HEK293T (cell line): ENCODE results near the gene NUCB1.
"Not testable (repeated sequence)": the region's sequence is repeated elsewhere in the genome, so short reads cannot be mapped to it uniquely, and the experiment has no call there.

Experiments
- CTCF ChIA-PET: fragments of 350-600 bp; formaldehyde crosslinking; extraction: SDS; loops from one replicate; lab custom pipeline; 2021; ENCODE audit warnings: antibody characterized with exemption, inconsistent platforms; lab: Yijun Ruan, JAX
- POLR2A ChIA-PET: fragments of 350-600 bp; formaldehyde crosslinking; extraction: SDS; loops from one replicate; lab custom pipeline; 2020; ENCODE audit warnings: antibody characterized with exemption, inconsistent platforms; lab: Yijun Ruan, JAX
- DNase-seq: peaks from one replicate; pipeline ENCODE4 v3.0.0; 2012; ENCODE audit warnings: mixed read lengths; ENCODE audit errors: extremely low spot score
- ARNT ChIP-seq: fragments of 450-650 bp; IDR thresholded peaks from 2 replicates; pipeline ENCODE4 v1.6.1; 2017; ENCODE audit warnings: mild to moderate bottlenecking
- BHLHE40 ChIP-seq: fragments of 450-650 bp; IDR thresholded peaks from 2 replicates; pipeline ENCODE4 v1.6.1; 2016; ENCODE audit warnings: mild to moderate bottlenecking, moderate library complexity, borderline replicate concordance
- CTBP1 ChIP-seq: fragments of 450-650 bp; IDR thresholded peaks from 2 replicates; pipeline ENCODE4 v1.6.1; 2016; ENCODE audit warnings: borderline replicate concordance
- ELF4 ChIP-seq: fragments of 450-650 bp; IDR thresholded peaks from 2 replicates; pipeline ENCODE4 v1.6.1; 2017; ENCODE audit warnings: antibody characterized with exemption
- FOXA1 ChIP-seq: fragments of 450-650 bp; IDR thresholded peaks from 2 replicates; pipeline ENCODE4 v1.6.1; 2016; ENCODE audit warnings: mild to moderate bottlenecking
- FOXK2 ChIP-seq: fragments of 450-650 bp; IDR thresholded peaks from 2 replicates; pipeline ENCODE4 v1.6.1; 2016; ENCODE audit warnings: mild to moderate bottlenecking
- FOXM1 ChIP-seq: fragments of 450-650 bp; IDR thresholded peaks from 2 replicates; pipeline ENCODE4 v1.6.1; 2017; ENCODE audit warnings: mild to moderate bottlenecking, borderline replicate concordance
- HDGF ChIP-seq: fragments of 450-650 bp; IDR thresholded peaks from 2 replicates; pipeline ENCODE4 v1.6.1; 2017; ENCODE audit warnings: antibody characterized with exemption, borderline replicate concordance
- L3MBTL2 ChIP-seq: fragments of 450-650 bp; conservative IDR thresholded peaks from 2 replicates; pipeline ENCODE4 v1.6.1; 2016; ENCODE audit warnings: mild to moderate bottlenecking
- LEF1 ChIP-seq: fragments of 450-650 bp; IDR thresholded peaks from 2 replicates; pipeline ENCODE4 v1.6.1; 2017; ENCODE audit warnings: mild to moderate bottlenecking, borderline replicate concordance
- NFRKB ChIP-seq: fragments of 450-650 bp; IDR thresholded peaks from 2 replicates; pipeline ENCODE4 v1.6.1; 2016; ENCODE audit warnings: mild to moderate bottlenecking, moderate library complexity
- PKNOX1 ChIP-seq: fragments of 450-650 bp; IDR thresholded peaks from 2 replicates; pipeline ENCODE4 v1.6.1; 2016
- SP1 ChIP-seq: fragments of 450-650 bp; IDR thresholded peaks from 2 replicates; pipeline ENCODE4 v1.6.1; 2017
- SUZ12 ChIP-seq: fragments of 450-650 bp; IDR thresholded peaks from 2 replicates; pipeline ENCODE4 v1.6.1; 2016; ENCODE audit warnings: mild to moderate bottlenecking
- TARDBP ChIP-seq: fragments of 450-650 bp; IDR thresholded peaks from 2 replicates; pipeline ENCODE4 v1.6.1; 2016
- ZNF384 ChIP-seq: fragments of 450-650 bp; IDR thresholded peaks from 2 replicates; pipeline ENCODE4 v1.6.1; 2016

Gene NUCB1

DNA sequence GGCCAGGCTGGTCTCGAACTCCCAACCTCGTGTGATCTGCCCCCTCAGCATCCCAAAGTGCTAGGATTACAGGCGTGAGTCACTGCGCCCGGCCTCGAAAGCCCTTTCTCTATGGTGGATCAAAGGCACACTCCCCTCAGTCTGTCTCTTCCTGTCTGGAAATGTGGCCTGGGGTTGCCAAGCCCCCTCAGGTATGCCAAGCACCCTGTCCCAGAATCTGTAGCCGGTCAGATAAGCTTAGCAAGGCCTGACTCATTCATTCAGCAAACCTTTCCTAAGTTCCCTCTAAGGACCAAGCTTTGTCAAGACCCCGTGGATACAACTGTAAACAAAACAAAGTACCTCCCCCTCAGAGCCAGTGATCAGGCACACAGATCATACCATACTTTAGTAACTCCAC is 14.1 kb downstream of the NUCB1 start:
- no peak for DNase-seq
- ChIA-PET POLR2A (no interaction called here), CTCF (no interaction called here)
- TF ChIP-seq ELF4 (no peak), NFRKB (no peak), ZNF384 (no peak), LEF1 (no peak), BHLHE40 (no peak), FOXA1 (no peak), TARDBP (no peak), HDGF (no peak), FOXM1 (no peak), SUZ12 (no peak), CTBP1 (no peak), PKNOX1 (no peak), L3MBTL2 (no peak), ARNT (no peak), FOXK2 (no peak), SP1 (no peak)

DNA sequence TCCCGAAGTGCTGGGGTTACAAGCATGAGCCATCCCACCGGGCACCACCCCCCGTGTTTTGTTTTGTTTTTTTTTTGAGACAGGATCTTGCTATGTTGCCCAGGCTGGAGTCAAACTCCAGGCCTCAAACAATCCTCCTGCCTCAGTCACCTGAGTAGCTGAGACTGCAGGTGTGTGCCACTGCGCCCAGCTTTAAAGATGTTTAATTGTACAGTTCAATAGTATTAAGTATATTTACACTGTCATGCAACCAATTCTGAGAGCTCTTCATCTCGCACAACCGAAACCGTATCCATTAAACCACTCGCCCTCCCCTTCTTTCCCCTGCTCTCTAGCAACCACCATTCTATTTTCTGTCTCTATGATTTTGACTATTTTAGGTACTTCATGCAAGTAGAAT is 15.6 kb downstream of the NUCB1 start:
- no peak for DNase-seq
- ChIA-PET POLR2A (interaction anchor here (1.3 kb wide), 1 partner anchor 8 kb away, joined by 3 read pairs; no protein-coding TSS in a partner anchor), CTCF (no interaction called here)
- TF ChIP-seq ZNF384 (no peak), CTBP1 (no peak), SUZ12 (no peak)

DNA sequence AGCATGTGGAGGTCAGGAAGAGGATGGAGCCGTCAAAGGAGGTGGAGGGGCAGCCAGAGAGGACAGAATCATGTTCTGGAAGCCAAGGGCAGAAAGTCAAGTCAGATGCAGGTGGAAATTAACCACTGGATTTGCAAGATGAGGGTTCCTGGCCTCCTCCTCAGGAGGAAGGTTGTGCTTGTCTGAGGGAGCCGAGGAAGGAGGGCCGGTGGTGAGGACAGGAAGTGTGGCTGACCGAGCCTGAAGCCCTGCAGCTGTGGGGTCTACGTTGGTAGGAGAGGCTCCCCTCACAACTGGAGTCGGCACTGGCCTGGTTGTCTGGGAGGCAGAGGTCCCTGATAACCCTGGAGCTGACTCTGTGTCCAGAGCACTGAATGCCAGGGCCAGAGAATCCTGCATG is 18.0 kb downstream of the NUCB1 start:
- no peak for DNase-seq
- TF ChIP-seq ZNF384 (no peak), FOXK2 (no peak), CTBP1 (no peak), SUZ12 (no peak), ELF4 (no peak)
- POLR2A ChIA-PET: interaction anchor here (1.1 kb wide), 2 partner anchors 15 to 18 kb away, joined by 4 to 5 read pairs; partner anchors contain the start of gene NUCB1
- CTCF ChIA-PET: no interaction called here

DNA sequence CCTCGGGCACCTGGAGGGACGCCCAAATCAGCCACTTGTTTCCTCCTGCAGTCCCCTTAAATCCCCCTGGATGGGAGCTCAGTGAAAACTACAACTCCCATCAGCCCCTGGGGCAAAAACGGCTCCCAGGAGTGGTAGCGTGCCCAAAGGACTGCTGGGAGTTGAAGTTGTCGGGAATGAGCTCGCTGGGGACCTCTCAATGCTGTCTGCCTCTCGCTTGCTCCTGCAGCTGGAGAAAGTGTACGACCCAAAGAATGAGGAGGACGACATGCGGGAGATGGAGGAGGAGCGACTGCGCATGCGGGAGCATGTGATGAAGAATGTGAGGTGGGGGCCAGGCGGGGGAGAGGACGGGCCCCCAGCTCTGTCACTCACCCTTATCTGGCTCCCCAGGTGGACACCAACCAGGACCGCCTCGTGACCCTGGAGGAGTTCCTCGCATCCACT is 18.7 kb downstream of the NUCB1 start:
- ChIA-PET CTCF (no interaction called here), POLR2A (interaction anchor here (0.8 to 1.1 kb wide), 4 partner anchors 14 to 47 kb away, joined by 3 to 5 read pairs (median 4); partner anchors contain the start of genes NUCB1 and PPP1R15A)
- TF ChIP-seq FOXA1 (no peak), L3MBTL2 (peak; percentile 54), SUZ12 (peak; percentile 92), LEF1 (no peak), HDGF (no peak), FOXK2 (no peak), FOXM1 (no peak), PKNOX1 (no peak), ELF4 (no peak), CTBP1 (no peak), TARDBP (no peak), ZNF384 (no peak), BHLHE40 (no peak)
- DNase-seq: peak; percentile 76

DNA sequence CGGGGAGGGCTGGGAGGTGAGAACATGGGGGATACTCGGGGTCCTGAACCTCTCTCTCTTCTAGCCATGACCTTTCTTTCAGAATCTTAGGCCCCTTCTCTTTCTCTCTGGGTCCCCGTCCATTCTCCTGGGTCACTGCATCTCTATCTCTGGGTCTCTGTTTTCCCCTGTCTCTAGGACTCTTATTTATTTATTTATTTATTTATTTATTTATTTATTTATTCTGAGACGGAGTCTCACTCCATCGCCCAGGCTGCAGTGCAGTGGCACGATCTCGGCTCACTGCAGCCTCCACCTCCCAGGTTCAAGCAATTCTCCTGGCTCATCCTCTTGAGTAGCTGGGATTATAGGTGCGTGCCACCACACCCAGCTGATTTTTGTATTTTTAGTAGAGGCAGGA is 19.2 kb downstream of the NUCB1 start:
- CTCF ChIA-PET, DNase-seq: not testable (repeated sequence)
- POLR2A ChIA-PET: interaction anchor here (0.8 to 1.1 kb wide), 4 partner anchors 14 to 47 kb away, joined by 3 to 5 read pairs (median 4); partner anchors contain the start of genes NUCB1 and PPP1R15A

DNA sequence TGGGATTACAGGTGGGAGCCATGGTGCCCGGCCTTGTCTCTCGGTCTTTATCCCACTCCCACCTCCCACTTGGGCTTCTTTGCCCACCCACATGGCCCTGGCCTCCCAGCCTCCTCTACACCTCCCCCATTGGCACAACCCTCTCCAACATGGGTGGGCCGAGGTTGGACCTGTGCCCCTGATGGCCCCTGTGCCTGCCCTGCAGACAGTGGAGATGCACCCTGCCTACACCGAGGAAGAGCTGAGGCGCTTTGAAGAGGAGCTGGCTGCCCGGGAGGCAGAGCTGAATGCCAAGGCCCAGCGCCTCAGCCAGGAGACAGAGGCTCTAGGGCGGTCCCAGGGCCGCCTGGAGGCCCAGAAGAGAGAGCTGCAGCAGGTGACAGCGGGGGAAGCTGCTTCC is 20.8 kb downstream of the NUCB1 start:
- no peak for DNase-seq
- CTCF ChIA-PET: no interaction called here
- POLR2A ChIA-PET: no interaction called here
- TF ChIP-seq PKNOX1 (no peak), FOXA1 (no peak), ELF4 (no peak), SP1 (no peak), L3MBTL2 (no peak), FOXK2 (no peak), LEF1 (no peak), ARNT (no peak), BHLHE40 (no peak), FOXM1 (no peak), SUZ12 (no peak), NFRKB (no peak), ZNF384 (no peak), TARDBP (no peak)

DNA sequence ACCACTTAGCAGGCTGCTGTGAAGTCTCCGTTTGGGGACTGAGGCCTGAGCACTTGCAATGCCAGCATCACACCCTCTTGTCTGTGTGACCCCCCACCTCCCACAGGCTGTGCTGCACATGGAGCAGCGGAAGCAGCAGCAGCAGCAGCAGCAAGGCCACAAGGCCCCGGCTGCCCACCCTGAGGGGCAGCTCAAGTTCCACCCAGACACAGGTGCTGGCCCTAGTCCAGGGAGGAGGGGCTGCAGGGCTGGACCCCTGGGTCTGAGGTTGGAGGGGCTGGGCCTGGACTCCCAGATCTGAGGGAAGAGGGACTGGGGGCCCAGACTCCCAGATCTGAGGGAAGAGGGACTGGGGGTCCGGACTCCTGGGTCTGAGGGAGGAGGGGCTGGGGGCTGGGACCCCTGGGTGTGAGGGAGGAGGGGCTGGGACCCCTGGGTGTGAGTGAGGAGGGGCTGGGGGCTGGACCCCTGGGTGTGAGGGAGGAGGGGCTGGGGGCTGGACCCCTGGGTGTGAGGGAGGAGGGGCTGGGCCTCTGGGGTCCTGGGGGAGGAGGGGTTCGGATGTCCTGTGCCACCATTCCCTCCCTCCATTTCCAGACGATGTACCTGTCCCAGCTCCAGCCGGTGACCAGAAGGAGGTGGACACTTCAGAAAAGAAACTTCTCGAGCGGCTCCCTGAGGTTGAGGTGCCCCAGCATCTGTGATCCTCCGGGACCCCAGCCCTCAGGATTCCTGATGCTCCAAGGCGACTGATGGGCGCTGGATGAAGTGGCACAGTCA is 21.8 kb downstream of the NUCB1 start:
- POLR2A ChIA-PET: no interaction called here
- DNase-seq: no peak
- CTCF ChIA-PET: no interaction called here
- TF ChIP-seq BHLHE40 (no peak), LEF1 (no peak), SUZ12 (no peak), TARDBP (no peak)
